HCT116 (cell line): ENCODE results near the gene THRA. TPM values are rescaled to one million over a fixed set of nuclear protein-coding genes. Genes with fewer than 3 reads are reported as not detected.
A peak's percentile ranks its signal among the peaks of the same experiment; 100 is the strongest.

Source experiments
- ATAC-seq: fragments of 200-7000 bp; cut with Tn5 transposase; 2 replicates; pipeline ENCODE4 v1.9.1; 2020; ENCODE audit warnings: mild to moderate bottlenecking, moderate library complexity
- BruUV-seq: library from RNA; stranded (reverse); fragments of 400-500 nt; replicated peaks from 2 replicates; lab custom pipeline; 2021; lab: Mats Ljungman, UMichigan
- CTCF ChIA-PET: fragments of 300-600 bp; sonication (Branson Sonifier 250); formaldehyde crosslinking; loops from one replicate; lab custom pipeline; 2021; ENCODE audit warnings: antibody characterized with exemption; lab: Charles Lee
- POLR2A ChIA-PET: fragments of 300-600, 350-600 bp; sonication (Branson Sonifier 250); formaldehyde crosslinking; loops from one replicate; lab custom pipeline; 2021; ENCODE audit warnings: antibody characterized with exemption; lab: Charles Lee
- RAD21 ChIA-PET, 2 experiments: fragments of 300-600 bp; sonication (Branson Sonifier 250); formaldehyde crosslinking; loops; one replicate each; lab custom pipeline; 2023; ENCODE audit warnings: low total read pairs in 2 of 2; ENCODE audit not compliant: uncharacterized antibody in 2 of 2, unreplicated experiment in 2 of 2, low non-redundant PET in 1 of 2; lab: Charles Lee
- DNase-seq: peaks from one replicate; pipeline ENCODE4 v3.0.0-alpha.2; 2010; ENCODE audit warnings: low read depth, low spot score
- H2AFZ ChIP-seq: fragments of 200-600 bp; shearing (Covaris generic), sonication (generic); 2 replicates; pipeline ENCODE4 v1.6.1; 2017; ENCODE audit warnings: low read depth, mixed run types, mixed read lengths, antibody characterized with exemption, low read length; ENCODE audit not compliant: poor library complexity, severe bottlenecking
- H3K27ac ChIP-seq: 2 replicates; pipeline ENCODE4 v1.5.1; 2012; ENCODE audit warnings: low read depth, low read length
- H3K27me3 ChIP-seq: fragments of 200-600 bp; sonication (generic); 2 replicates; pipeline ENCODE4 v1.6.1; 2016; ENCODE audit warnings: mixed run types, low read length, mixed read lengths; ENCODE audit not compliant: insufficient read depth
- H3K36me3 ChIP-seq, 2 experiments: fragments of 200-500 bp in 1 of 2; fragments of 200-600 bp in 1 of 2; sonication (Bioruptor generic) in 1 of 2; sonication (generic) in 1 of 2; 2 replicates each; pipeline versions ENCODE4 v1.5.1 to v1.6.1; 2014 to 2016; ENCODE audit warnings: low read length in 2 of 2, inconsistent platforms in 1 of 2, mixed read lengths in 1 of 2, mixed run types in 1 of 2; ENCODE audit not compliant: insufficient read depth in 2 of 2, control insufficient read depth in 1 of 2
- H3K4me1 ChIP-seq, 2 experiments: fragments of 200-600 bp in 1 of 2; sonication (generic) in 1 of 2; 2 replicates each; pipeline versions ENCODE4 v1.5.1 to v1.6.1; 2012 to 2017; ENCODE audit warnings: low read length in 2 of 2, inconsistent platforms in 1 of 2, mild to moderate bottlenecking in 1 of 2, mixed read lengths in 1 of 2, mixed run types in 1 of 2, moderate library complexity in 1 of 2; ENCODE audit not compliant: insufficient read depth in 2 of 2, control insufficient read depth in 1 of 2
- H3K4me2 ChIP-seq: fragments of 200-600 bp; sonication (generic); 2 replicates; pipeline ENCODE4 v1.6.1; 2017; ENCODE audit warnings: mixed run types, low read length, mixed read lengths
- H3K4me3 ChIP-seq, 2 experiments: fragments of 200-600 bp in 1 of 2; sonication (generic) in 1 of 2; replicated peaks in 1 of 2; 2 replicates each; pipeline ENCODE4 v1.5.1; 2011 to 2016; ENCODE audit warnings: low read length in 2 of 2, control low read depth in 1 of 2, low read depth in 1 of 2, mild to moderate bottlenecking in 1 of 2, mixed read lengths in 1 of 2, mixed run types in 1 of 2
- H3K79me2 ChIP-seq: fragments of 200-600 bp; sonication (generic); 2 replicates; pipeline ENCODE4 v1.6.1; 2017; ENCODE audit warnings: mild to moderate bottlenecking, mixed run types, low read length, moderate library complexity, mixed read lengths; ENCODE audit not compliant: insufficient read depth
- H3K9ac ChIP-seq: fragments of 200-600 bp; sonication (generic); 2 replicates; pipeline ENCODE4 v1.6.1; 2016; ENCODE audit warnings: low read length, mixed read lengths
- H3K9me2 ChIP-seq: fragments of 200-600 bp; sonication (generic), shearing (Covaris generic); 2 replicates; pipeline ENCODE4 v1.6.1; 2017; ENCODE audit warnings: mixed run types, mild to moderate bottlenecking, moderate library complexity; ENCODE audit not compliant: insufficient read depth
- H3K9me3 ChIP-seq, 2 experiments: fragments of 200-500 bp in 1 of 2; fragments of 200-600 bp in 1 of 2; sonication (Bioruptor generic) in 1 of 2; sonication (generic) in 1 of 2; 2 replicates each; pipeline ENCODE4 v1.6.1; 2014 to 2017; ENCODE audit warnings: low read length in 2 of 2, mixed read lengths in 2 of 2, inconsistent platforms in 1 of 2, low read depth in 1 of 2, mild to moderate bottlenecking in 1 of 2, mixed run types in 1 of 2, moderate library complexity in 1 of 2; ENCODE audit not compliant: control insufficient read depth in 1 of 2, insufficient read depth in 1 of 2
- H4K20me1 ChIP-seq: fragments of 200-600 bp; sonication (generic), shearing (Covaris generic); 2 replicates; pipeline ENCODE4 v1.6.1; 2017; ENCODE audit warnings: mixed run types, mild to moderate bottlenecking, moderate library complexity; ENCODE audit not compliant: insufficient read depth
- CBX3 ChIP-seq: IDR thresholded peaks from 2 replicates; pipeline ENCODE4 v1.6.1; 2012; ENCODE audit warnings: low read depth
- CEBPB ChIP-seq: IDR thresholded peaks from 2 replicates; pipeline ENCODE4 v1.6.1; 2012; ENCODE audit warnings: low read depth
- CTCF ChIP-seq, 3 experiments: fragments of 200-600 bp in 1 of 3; sonication (generic) in 1 of 3; IDR thresholded peaks in 2 of 3; conservative IDR thresholded peaks in 1 of 3; 2 replicates each; pipeline ENCODE4 v1.5.1; 2012 to 2017; ENCODE audit warnings: low read depth in 2 of 3, low read length in 2 of 3, antibody characterized with exemption in 1 of 3, borderline replicate concordance in 1 of 3, control low read depth in 1 of 3, mild to moderate bottlenecking in 1 of 3, mixed read lengths in 1 of 3, mixed run types in 1 of 3, moderate library complexity in 1 of 3; ENCODE audit not compliant: insufficient read depth in 1 of 3
- EGR1 ChIP-seq: IDR thresholded peaks from 2 replicates; pipeline ENCODE4 v1.6.1; 2012; ENCODE audit warnings: low read depth
- EZH2 ChIP-seq: fragments of 200-600 bp; sonication (generic); IDR thresholded peaks from 2 replicates; pipeline ENCODE4 v1.6.1; 2017; ENCODE audit warnings: antibody characterized with exemption, mixed run types
- FOSL1 ChIP-seq: IDR thresholded peaks from 2 replicates; pipeline ENCODE4 v1.6.1; 2012; ENCODE audit warnings: low read depth
- JUND ChIP-seq: IDR thresholded peaks from 2 replicates; pipeline ENCODE4 v1.6.1; 2012
- MAX ChIP-seq: IDR thresholded peaks from 2 replicates; pipeline ENCODE4 v1.6.1; 2012
- POLR2A ChIP-seq: IDR thresholded peaks from 2 replicates; pipeline ENCODE4 v1.7.0; 2011; ENCODE audit warnings: borderline replicate concordance; ENCODE audit not compliant: insufficient read depth, insufficient read length; ENCODE audit errors: extremely low read depth
- RAD21 ChIP-seq: IDR thresholded peaks from 2 replicates; pipeline ENCODE4 v1.6.1; 2012; ENCODE audit warnings: low read depth, mild to moderate bottlenecking
- SIN3A ChIP-seq: IDR thresholded peaks from 2 replicates; pipeline ENCODE4 v1.6.1; 2012; ENCODE audit warnings: low read depth
- SP1 ChIP-seq: IDR thresholded peaks from 2 replicates; pipeline ENCODE4 v1.6.1; 2012; ENCODE audit warnings: low read depth
- YY1 ChIP-seq: IDR thresholded peaks from 2 replicates; pipeline ENCODE4 v1.6.1; 2011; ENCODE audit warnings: low read length, low read depth, moderate library complexity, mild to moderate bottlenecking; ENCODE audit not compliant: insufficient replicate concordance; ENCODE audit errors: extremely low read depth
- intact Hi-C: fragments of 100-400 bp; cut with micrococcal nuclease; formaldehyde crosslinking; loops from 2 replicates; pipeline ENCODE4 v1.10.0; 2022
- total RNA-seq: library from RNA; stranded (reverse); gene quantifications from one replicate; pipeline ENCODE4 v1.2.1, GENCODE V29; 2021; ENCODE audit not compliant: unreplicated experiment
- TF ChIP-seq, protein P1 (sequence below): IDR thresholded peaks from 2 replicates; pipeline ENCODE4 v1.6.1; 2012; ENCODE audit warnings: low read depth

Gene THRA
- total RNA-seq, 1 experiment from 2014 or later = 23.3 TPM

GRCh38 chr17:40026816-40027613, 35.8 kb upstream of the THRA start:
- TF ChIP-seq, protein P1, sequence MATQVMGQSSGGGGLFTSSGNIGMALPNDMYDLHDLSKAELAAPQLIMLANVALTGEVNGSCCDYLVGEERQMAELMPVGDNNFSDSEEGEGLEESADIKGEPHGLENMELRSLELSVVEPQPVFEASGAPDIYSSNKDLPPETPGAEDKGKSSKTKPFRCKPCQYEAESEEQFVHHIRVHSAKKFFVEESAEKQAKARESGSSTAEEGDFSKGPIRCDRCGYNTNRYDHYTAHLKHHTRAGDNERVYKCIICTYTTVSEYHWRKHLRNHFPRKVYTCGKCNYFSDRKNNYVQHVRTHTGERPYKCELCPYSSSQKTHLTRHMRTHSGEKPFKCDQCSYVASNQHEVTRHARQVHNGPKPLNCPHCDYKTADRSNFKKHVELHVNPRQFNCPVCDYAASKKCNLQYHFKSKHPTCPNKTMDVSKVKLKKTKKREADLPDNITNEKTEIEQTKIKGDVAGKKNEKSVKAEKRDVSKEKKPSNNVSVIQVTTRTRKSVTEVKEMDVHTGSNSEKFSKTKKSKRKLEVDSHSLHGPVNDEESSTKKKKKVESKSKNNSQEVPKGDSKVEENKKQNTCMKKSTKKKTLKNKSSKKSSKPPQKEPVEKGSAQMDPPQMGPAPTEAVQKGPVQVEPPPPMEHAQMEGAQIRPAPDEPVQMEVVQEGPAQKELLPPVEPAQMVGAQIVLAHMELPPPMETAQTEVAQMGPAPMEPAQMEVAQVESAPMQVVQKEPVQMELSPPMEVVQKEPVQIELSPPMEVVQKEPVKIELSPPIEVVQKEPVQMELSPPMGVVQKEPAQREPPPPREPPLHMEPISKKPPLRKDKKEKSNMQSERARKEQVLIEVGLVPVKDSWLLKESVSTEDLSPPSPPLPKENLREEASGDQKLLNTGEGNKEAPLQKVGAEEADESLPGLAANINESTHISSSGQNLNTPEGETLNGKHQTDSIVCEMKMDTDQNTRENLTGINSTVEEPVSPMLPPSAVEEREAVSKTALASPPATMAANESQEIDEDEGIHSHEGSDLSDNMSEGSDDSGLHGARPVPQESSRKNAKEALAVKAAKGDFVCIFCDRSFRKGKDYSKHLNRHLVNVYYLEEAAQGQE = no peak
- TF ChIP-seq CBX3 (no peak), MAX (no peak), JUND (no peak), RAD21 (peak; percentile 73), FOSL1 (no peak), EGR1 (no peak), EZH2 (no peak), CEBPB (no peak), CTCF (IDR thresholded peaks at IDR 0.05 in 2 of 3, conservative IDR thresholded peaks at IDR 0.05 in 1 of 3; ENCODE audit: borderline replicate concordance in 1 of 3, insufficient read depth in 1 of 3, low read depth in 2 of 3, low read length in 2 of 3) (peak; percentile 72 to 89 (median 87)), POLR2A (no peak), YY1 (no peak), SP1 (no peak), SIN3A (no peak)
- H3K27ac ChIP-seq = peak overlapping the region; percentile 13; the same call in 1 of the 2 replicates
- CTCF ChIA-PET = interaction anchor here (0.8 to 2.0 kb wide), 11 partner anchors 9 to 154 kb away, joined by 3 to 12 read pairs (median 4); partner anchors contain the start of gene MED24
- no peaks in the 10 kb centered on the region for H4K20me1 ChIP-seq
- intact Hi-C loops = loop anchor here (1.0 to 5.0 kb wide), 2 partner anchors 60 to 68 kb away; no protein-coding TSS in a partner anchor
- peaks cover 2 to 15% of the 10 kb centered on the region in 2 experiments; a peak in 2 of 4 replicates for H3K4me1 ChIP-seq
- no peak overlapping the region for H3K4me3 ChIP-seq
- H3K9ac ChIP-seq = no peak overlapping the region
- H3K36me3 ChIP-seq = peaks cover 16 to 40% of the 10 kb centered on the region in 2 experiments; a peak in 3 of 4 replicates
- no peak overlapping the region for H3K4me2 ChIP-seq
- DNase-seq (peak; percentile 50), ATAC-seq (peak; percentile 98)
- POLR2A ChIA-PET = no interaction called here
- RAD21 ChIA-PET = no interaction called here
- BruUV-seq = no TSS peak
- H3K79me2 ChIP-seq = no peaks in the 10 kb centered on the region
- no peaks in the 10 kb centered on the region for H3K9me3 ChIP-seq
- no peaks in the 10 kb centered on the region for H3K9me2 ChIP-seq
- H2AFZ ChIP-seq = no peak overlapping the region
- H3K27me3 ChIP-seq = no peaks in the 10 kb centered on the region
